ENCODE measurements around the gene ASCC1.
"Not testable (repeated sequence)": the region's sequence is repeated elsewhere in the genome, so short reads cannot be mapped to it uniquely, and the experiment has no call there.

ASCC1 gene

DNA sequence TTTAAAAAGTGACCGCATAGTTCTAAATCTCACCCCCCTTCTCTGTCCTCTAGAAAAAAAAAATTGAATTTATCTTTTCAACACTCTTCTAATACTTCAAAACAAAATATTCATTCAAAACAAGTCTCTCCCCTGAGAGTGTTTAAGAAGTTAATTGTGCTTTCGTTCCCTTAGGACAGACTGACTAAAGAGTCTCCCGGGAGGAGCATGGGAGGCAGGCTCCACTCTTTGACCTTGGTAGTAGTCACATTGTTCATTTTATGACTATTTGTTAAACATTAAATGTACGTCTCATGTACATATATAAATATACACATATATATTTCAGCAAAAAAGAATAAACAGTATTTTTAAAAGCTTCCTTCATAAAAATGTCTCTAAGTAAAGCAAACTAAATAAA is 92.5 kb downstream of the ASCC1 start:
- DNase-seq, result no peak

DNA sequence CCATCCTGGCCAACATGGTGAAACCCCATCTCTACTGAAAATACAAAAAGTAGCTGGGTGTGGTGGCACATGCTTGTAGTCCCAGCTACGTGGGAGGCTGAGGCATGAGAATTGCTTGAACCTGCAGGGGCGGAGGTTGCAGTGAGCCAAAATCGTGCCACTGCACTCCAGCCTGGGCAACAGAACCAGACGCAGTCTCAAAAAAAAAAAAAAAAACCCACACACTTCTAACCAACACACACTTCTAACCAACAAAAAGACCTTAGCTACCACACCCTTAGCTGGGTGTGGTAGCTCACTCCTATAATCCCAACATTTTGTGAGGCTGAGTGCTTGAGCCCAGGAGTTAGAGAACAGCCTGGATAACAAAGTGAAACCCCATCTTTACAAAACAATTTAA is 93.9 kb downstream of the ASCC1 start:
- no peak for DNase-seq

DNA sequence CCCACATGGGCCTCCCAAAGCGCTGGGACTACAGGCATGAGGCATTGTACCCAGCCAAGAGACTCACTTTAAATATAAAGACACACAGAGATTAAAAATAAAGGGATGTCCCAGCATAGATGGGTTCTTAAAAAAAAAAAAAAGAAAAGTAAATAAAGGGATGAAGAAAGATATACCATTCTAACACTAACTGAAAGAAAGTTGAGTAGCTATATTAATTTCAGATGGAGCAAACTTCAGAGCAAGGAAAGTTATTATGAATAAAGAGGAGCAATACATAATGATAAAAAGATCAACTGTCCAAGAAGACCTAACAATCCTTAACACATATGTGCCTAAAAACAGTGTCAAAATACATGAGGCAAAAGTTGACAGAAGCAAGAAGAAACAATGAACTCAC is 94.7 kb downstream of the ASCC1 start:
- DNase-seq, result no peak

- DNase-seq, result no peak
These were observed 99.7 kb downstream of the ASCC1 start for GRCh38 chr10:72116372-72116771.

DNA sequence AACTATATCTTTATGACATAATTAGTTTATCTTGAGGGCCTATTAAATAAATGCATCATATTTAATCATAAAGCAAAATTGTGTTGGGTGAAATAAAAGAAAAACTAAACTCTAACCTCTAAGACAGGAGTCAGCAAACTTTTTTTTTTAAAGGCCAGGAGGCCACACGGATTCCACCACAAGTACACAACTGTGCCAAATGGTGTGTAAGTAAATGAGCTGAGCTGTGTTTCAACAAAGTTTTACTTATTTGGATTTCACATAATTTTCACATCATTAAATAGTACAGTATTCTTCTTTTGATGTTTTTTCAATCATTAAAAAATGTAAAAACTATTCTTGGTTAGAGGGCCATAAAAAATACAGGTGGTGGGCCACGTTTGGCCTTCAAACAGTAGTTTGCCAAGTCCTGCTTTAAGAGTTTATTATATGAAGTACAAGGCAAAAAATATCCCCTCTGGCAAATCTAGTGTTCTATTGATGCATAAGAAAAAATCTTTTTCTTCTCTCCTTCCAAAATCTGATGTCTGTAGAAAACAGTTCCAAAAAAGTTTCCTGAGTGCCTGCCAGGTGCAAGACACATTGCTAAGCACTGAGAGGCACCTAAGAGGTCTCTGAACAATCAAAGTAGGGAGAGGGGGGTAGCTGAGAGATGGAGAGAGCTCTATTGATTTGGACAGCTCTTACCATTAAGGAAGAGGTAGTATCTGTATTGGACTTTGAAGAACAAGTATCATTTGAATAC is 101.2 kb downstream of the ASCC1 start:
- no peak for DNase-seq

GRCh38 chr10:72110673-72111401 is 105.2 kb downstream of the ASCC1 start:
- DNase-seq, result no peak

GRCh38 chr10:72109636-72110157 is 106.4 kb downstream of the ASCC1 start:
- DNase-seq, result no peak

DNA sequence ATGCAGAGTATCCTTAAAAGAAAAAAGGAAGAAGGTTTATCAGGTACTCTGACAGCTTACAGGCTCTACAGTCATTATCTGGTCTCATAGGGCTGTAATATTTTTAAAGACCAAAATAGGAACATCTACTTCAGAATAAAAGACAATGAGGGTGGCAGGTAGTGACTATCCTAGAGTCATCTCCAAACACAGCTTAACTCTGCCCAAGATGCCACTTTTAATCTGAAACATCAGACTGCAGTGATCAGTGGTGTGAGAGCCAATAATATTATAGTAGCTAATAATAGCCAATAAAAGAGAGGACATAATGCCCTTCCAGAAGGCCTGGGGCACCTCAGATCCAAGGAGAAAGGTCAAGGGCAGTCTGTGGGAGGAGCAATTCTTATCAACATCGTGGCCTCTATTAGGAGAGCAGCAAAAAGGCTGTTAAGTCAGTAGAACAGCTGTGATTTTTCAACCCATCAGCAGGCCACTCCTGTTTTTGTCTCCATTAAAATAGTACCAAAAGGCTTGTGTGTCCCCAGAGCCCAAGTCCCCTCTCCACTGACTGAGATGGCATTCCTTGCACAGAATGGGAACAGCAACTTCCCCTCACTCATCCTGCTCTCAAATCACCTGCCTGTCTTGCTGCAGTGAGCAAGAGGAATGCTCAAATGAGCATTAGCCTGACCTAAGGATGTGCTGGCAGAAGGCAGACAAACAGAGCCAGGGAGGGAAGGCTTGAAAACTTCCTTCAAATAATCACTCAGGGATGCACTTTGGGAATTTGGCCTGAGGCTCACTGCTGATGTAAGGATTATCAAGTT is 107.0 kb downstream of the ASCC1 start:
- no peak for DNase-seq

DNA sequence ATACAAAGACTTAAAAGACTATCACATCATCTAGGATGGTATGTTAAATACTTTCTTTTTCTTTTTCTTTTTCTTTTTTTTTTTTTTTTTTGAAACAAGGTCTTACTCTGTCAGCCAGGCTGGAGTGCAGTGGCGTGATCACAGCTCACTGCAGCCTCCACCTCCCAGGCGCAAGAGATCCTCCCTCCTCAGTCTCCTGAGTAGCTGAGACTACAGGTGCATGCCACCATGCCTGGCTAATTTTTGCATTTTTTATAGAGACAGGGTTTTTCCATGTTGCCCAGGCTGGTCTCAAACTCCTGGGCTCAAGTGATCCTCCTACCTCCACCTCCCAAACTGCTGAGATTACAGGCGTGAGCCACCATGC is 108.1 kb downstream of the ASCC1 start:
- DNase-seq, result not testable (repeated sequence)

DNA sequence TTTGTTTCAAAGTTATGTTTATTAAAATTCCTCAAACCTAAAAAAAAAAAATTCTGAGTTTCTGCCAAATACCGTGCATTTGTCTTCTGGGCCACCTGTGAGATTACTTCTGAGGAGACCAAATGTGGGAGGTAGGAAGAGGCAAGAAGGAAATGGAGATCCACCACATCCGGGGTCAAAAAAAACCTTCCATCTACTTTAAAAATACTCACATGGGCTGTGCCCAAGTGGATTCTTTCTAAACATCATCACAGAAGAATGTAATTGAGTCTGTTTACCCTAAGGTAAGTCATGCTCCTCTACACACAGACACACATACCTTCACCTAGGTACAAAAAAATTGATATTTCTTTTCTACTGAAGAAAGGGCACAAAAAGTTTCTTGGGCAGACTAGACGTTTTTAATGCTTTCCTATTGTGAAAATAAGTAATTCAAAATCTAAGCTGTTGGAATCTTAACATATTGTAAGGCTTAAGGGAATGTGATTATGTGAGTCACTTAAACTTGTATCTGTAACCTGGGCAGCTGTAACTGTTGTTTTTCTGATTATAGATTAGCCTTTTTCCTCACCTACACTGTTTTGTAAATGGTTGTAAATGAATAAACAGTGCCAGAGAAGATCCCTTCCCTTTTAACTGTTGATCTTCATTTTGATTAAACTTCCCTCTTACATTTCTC is 108.6 kb downstream of the ASCC1 start:
- DNase-seq, result no peak

GRCh38 chr10:72106896-72107295 is 109.2 kb downstream of the ASCC1 start:
- DNase-seq, result no peak

DNA sequence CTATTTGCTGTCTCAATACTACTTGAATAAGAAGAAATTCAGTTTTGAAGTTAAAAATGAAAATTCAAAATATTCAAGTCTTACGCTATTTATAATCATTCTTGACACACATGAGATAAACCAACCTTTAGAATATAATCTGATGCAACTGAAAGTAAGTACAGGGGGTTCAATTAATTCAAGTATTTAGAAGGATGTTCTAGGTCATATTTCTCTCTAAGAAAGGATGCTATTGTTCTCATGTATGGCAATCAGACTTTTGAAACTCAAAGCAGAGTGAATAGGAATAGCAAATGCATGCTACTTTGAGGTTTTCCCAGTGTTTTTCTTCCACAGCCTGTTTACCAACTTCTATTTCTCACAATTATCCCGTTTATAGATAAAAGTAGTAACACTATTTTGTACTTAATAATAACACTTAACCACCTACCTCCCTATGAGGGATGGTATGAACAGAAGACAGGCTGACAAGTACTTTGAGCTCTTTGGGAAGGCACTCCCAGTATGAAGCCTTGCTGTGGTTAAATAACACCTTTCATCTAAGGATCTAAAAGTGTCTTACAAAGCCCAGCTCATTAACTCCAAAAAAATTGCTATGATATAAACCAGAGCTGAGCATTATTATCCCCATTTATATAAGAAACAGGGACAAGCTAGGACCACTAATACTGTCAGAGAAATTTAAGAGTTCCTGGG is 109.8 kb downstream of the ASCC1 start:
- no peak for DNase-seq

GRCh38 chr10:72105710-72106109 is 110.4 kb downstream of the ASCC1 start:
- no peak for DNase-seq

DNA sequence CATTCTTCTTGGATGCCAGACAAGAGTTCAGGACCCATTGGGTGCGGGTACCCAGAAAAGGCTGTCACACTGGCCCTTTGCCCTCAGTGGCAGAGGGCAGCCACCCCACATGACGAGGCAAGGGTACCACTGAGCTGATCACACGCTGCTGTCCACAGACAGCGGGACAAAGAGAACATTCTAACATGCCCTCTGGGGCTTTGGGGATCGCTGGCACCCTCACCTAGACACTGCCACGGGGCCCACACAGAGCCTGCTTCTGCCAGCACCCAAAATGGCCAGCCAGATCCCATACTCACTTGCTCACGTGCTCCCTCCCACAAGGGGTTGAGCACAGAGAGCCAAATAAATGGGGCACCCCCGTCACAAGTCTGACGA is 111.0 kb downstream of the ASCC1 start:
- DNase-seq, result no peak

DNA sequence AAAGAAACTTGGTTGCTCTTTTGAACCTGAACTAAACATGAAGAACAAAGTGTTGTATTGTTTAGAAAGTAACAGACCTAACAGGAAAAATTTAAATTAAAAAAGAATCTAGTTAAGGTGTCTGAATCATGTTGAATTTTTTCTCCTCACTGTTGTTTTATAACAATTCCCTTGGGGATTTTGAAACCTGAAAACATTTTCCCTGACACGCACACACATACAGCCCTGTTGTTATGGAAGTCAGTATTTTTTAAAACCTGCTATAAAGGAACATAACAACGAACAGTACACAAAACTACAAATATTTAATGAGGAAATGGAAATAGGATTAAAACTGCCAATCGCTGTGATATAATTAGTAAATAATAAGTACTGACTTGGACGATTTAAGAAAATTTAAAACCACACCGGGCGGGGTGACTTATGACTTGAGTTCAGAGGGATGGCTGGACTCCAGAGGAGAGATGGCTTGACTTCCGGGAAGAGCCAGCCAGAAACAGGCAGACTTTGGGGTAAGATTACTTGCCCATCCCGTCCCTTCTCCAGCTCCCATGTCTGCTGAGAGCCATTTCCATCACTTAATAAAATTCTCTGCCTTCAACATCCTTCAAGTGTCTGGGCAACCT is 111.5 kb downstream of the ASCC1 start:
- DNase-seq, result no peak

GRCh38 chr10:72099600-72099921 is 116.5 kb downstream of the ASCC1 start:
- no peak for DNase-seq

DNA sequence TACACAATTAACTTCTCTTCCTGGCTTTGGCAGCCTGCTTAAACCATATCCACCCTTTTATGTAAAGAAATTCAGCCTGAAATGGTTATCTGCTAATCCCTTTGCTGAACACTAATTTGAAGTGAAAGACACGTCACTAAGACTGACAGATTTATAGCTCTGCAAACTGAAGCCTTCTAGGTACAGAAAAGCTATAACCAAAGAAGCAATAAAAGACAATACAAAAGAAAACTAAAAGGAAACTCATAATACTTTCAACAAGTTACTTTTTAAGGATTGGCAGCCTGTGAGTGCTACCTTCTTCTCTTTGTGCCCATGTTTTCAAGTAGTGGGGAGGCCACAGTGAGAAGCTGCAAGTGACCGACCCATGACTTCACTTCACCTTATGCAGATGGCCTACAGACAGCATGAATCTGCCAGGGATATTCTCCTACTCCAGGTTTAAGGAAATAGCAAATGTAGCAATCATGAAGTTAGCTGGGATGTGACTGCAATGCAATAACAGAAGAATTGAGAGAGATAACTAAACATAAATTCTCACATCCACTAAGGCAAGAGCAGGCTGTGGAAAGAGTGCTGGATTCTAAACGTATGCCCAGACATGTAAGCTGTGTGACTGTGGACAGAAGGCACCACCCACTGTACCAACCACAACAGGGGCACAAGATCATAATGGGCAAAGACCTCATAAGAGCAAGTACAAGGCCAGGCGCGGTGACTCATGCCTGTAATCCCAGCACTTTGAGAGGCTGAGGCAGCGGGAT is 117.1 kb downstream of the ASCC1 start:
- DNase-seq, result no peak

- no peak for DNase-seq
These were observed 117.7 kb downstream of the ASCC1 start for GRCh38 chr10:72098301-72098835.

GRCh38 chr10:72097448-72098300 is 118.4 kb downstream of the ASCC1 start:
- DNase-seq, result peak; percentile 84

Data from fibroblast of skin of scalp (primary cell).